IMR-90 (cell line): ENCODE results near the gene KCTD2. TPM values are rescaled to one million over a fixed set of nuclear protein-coding genes. Genes with fewer than 3 reads are reported as not detected.

Experiments used
- ATAC-seq: fragments of 200-7000 bp; cut with Tn5 transposase; 2 replicates; pipeline ENCODE4 v1.9.1; 2020; ENCODE audit warnings: low read depth, mild to moderate bottlenecking, moderate library complexity
- BruUV-seq: library from RNA; stranded (reverse); fragments of 400-500 nt; replicated peaks from 2 replicates; lab custom pipeline; 2021; lab: Mats Ljungman, UMichigan
- CTCF ChIA-PET: fragments of 300-600 bp; formaldehyde crosslinking; extraction: SDS; loops from one replicate; lab custom pipeline; 2021; ENCODE audit warnings: antibody characterized with exemption; lab: Yijun Ruan, JAX
- POLR2A ChIA-PET: fragments of 300-600 bp; sonication (Branson Sonifier 250); formaldehyde crosslinking; loops from one replicate; lab custom pipeline; 2022; ENCODE audit warnings: antibody characterized with exemption; ENCODE audit not compliant: unreplicated experiment; lab: Charles Lee
- DNase-seq: peaks from one replicate; pipeline ENCODE4 v3.0.0; 2013
- H2AFZ ChIP-seq: replicated peaks from 2 replicates; pipeline ENCODE3; 2013; ENCODE audit warnings: low read length, mild to moderate bottlenecking; ENCODE audit not compliant: poor library complexity
- H2AK5ac ChIP-seq: 2 replicates; pipeline ENCODE4 v1.6.1; 2013; ENCODE audit warnings: low read depth, low read length, inconsistent platforms
- H2AK9ac ChIP-seq: replicated peaks from 2 replicates; pipeline ENCODE3; 2013; ENCODE audit warnings: mild to moderate bottlenecking, low read depth, low read length, moderate library complexity; ENCODE audit not compliant: poor library complexity
- H2BK120ac ChIP-seq: 2 replicates; pipeline ENCODE4 v1.6.1; 2013; ENCODE audit warnings: low read depth, low read length, inconsistent platforms
- H2BK15ac ChIP-seq: 3 replicates; pipeline ENCODE4 v1.6.1; 2013; ENCODE audit warnings: low read depth, low read length, inconsistent platforms
- H2BK20ac ChIP-seq: 2 replicates; pipeline ENCODE4 v1.6.1; 2013; ENCODE audit warnings: low read depth, mild to moderate bottlenecking, inconsistent platforms, low read length, moderate library complexity
- H2BK5ac ChIP-seq: 2 replicates; pipeline ENCODE4 v1.6.1; 2013; ENCODE audit warnings: mild to moderate bottlenecking, low read depth, low read length, inconsistent platforms; ENCODE audit not compliant: poor library complexity, severe bottlenecking
- H3K14ac ChIP-seq: replicated peaks from 2 replicates; pipeline ENCODE4 v1.6.1; 2013; ENCODE audit warnings: low read depth, low read length, inconsistent platforms
- H3K18ac ChIP-seq: 2 replicates; pipeline ENCODE4 v1.6.1; 2013; ENCODE audit warnings: low read depth, low read length, control low read depth
- H3K23ac ChIP-seq: 2 replicates; pipeline ENCODE4 v1.6.1; 2013; ENCODE audit warnings: low read depth, low read length, inconsistent platforms
- H3K27ac ChIP-seq: 2 replicates; pipeline ENCODE4 v1.5.1; 2013; ENCODE audit warnings: mild to moderate bottlenecking, control low read depth, low read length; ENCODE audit not compliant: insufficient read depth
- H3K27me3 ChIP-seq: 2 replicates; pipeline ENCODE4 v1.6.1; 2013; ENCODE audit warnings: low read length; ENCODE audit not compliant: control insufficient read depth, insufficient read depth
- H3K36me3 ChIP-seq: 2 replicates; pipeline ENCODE4 v1.6.1; 2013; ENCODE audit warnings: low read length, mixed read lengths; ENCODE audit not compliant: control insufficient read depth, insufficient read depth
- H3K4ac ChIP-seq: 2 replicates; pipeline ENCODE4 v1.6.1; 2013; ENCODE audit warnings: low read depth, low read length, inconsistent platforms
- H3K4me1 ChIP-seq: 2 replicates; pipeline ENCODE4 v1.6.1; 2013; ENCODE audit warnings: low read length, mixed read lengths; ENCODE audit not compliant: control insufficient read depth, insufficient read depth
- H3K4me2 ChIP-seq: 2 replicates; pipeline ENCODE4 v1.6.1; 2013; ENCODE audit warnings: low read depth, mild to moderate bottlenecking, control low read depth, low read length, moderate library complexity
- H3K4me3 ChIP-seq: 2 replicates; pipeline ENCODE4 v1.5.1; 2013; ENCODE audit warnings: low read depth, mild to moderate bottlenecking, control low read depth, low read length, moderate library complexity; ENCODE audit not compliant: insufficient read depth
- H3K56ac ChIP-seq: 2 replicates; pipeline ENCODE4 v1.6.1; 2013; ENCODE audit warnings: low read length, inconsistent platforms; ENCODE audit not compliant: insufficient read depth; ENCODE audit errors: extremely low read depth
- H3K79me1 ChIP-seq, 2 experiments: 2 replicates each; pipeline ENCODE4 v1.6.1; 2013; ENCODE audit warnings: low read length in 2 of 2, inconsistent platforms in 1 of 2, low read depth in 1 of 2
- H3K9ac ChIP-seq: 2 replicates; pipeline ENCODE4 v1.6.1; 2013; ENCODE audit warnings: low read depth, low read length, control low read depth
- H3K9me1 ChIP-seq: 2 replicates; pipeline ENCODE4 v1.6.1; 2013; ENCODE audit warnings: low read length, inconsistent platforms; ENCODE audit not compliant: insufficient read depth
- H3K9me3 ChIP-seq: 2 replicates; pipeline ENCODE4 v1.6.1; 2013; ENCODE audit warnings: low read length; ENCODE audit not compliant: control insufficient read depth, insufficient read depth
- H4K20me1 ChIP-seq: 2 replicates; pipeline ENCODE4 v1.6.1; 2013; ENCODE audit warnings: low read length, inconsistent platforms; ENCODE audit not compliant: insufficient read depth
- H4K5ac ChIP-seq: 2 replicates; pipeline ENCODE4 v1.6.1; 2013; ENCODE audit warnings: mild to moderate bottlenecking, low read depth, low read length, control low read depth
- H4K8ac ChIP-seq, 2 experiments: 2 replicates each; pipeline ENCODE4 v1.6.1; 2013; ENCODE audit warnings: low read depth in 2 of 2, low read length in 2 of 2, control low read depth in 1 of 2, inconsistent platforms in 1 of 2
- H4K91ac ChIP-seq: 2 replicates; pipeline ENCODE4 v1.6.1; 2013; ENCODE audit warnings: low read depth, low read length, inconsistent platforms; ENCODE audit not compliant: insufficient read depth
- CHD1 ChIP-seq: IDR thresholded peaks from 2 replicates; pipeline ENCODE4 v1.6.1; 2012; ENCODE audit warnings: low read depth, low read length, improper control_type of control experiment
- FOS ChIP-seq: fragments of 150-350 bp; IDR thresholded peaks from 2 replicates; pipeline ENCODE4 v1.6.1; 2016; ENCODE audit warnings: low read depth, low read length
- MAFK ChIP-seq: IDR thresholded peaks from 2 replicates; pipeline ENCODE4 v1.6.1; 2012; ENCODE audit warnings: low read depth, low read length, improper control_type of control experiment
- MXI1 ChIP-seq: IDR thresholded peaks from 2 replicates; pipeline ENCODE4 v1.6.1; 2012; ENCODE audit warnings: low read depth, mild to moderate bottlenecking, low read length, moderate library complexity, borderline replicate concordance
- NFE2L2 ChIP-seq: fragments of 150-350 bp; IDR thresholded peaks from 2 replicates; pipeline ENCODE4 v1.6.1; 2016; ENCODE audit warnings: low read depth, mild to moderate bottlenecking, low read length
- POLR2A ChIP-seq: IDR thresholded peaks from 2 replicates; pipeline ENCODE4 v1.6.1; 2012; ENCODE audit warnings: mild to moderate bottlenecking, low read depth, low read length
- RAD21 ChIP-seq: IDR thresholded peaks from 2 replicates; pipeline ENCODE4 v1.6.1; 2012; ENCODE audit warnings: low read length, improper control_type of control experiment
- USF2 ChIP-seq: fragments of 150-350 bp; IDR thresholded peaks from 2 replicates; pipeline ENCODE4 v1.6.1; 2017; ENCODE audit warnings: mild to moderate bottlenecking, antibody characterized with exemption, low read length, low read depth
- WGBS, 2 experiments: methylation state at CpG; one replicate each; pipeline versions ENCODE4 v1.1.5 to v1.1.7; 2013; ENCODE audit warnings: missing lambda C conversion rate in 2 of 2; ENCODE audit not compliant: insufficient read length in 1 of 2; ENCODE audit errors: extremely low coverage in 2 of 2; 5-methylcytosine and 5-hydroxymethylcytosine counted together
- dilution Hi-C: fragments of 300-500 bp; cut with HindIII; formaldehyde crosslinking; loops from one replicate; pipeline ENCODE4 v1.14.3; 2018; ENCODE audit warnings: low sequenced_read_pairs; ENCODE audit not compliant: unreplicated experiment
- in situ Hi-C: fragments of 300-500 bp; cut with MboI; formaldehyde crosslinking; loops from 3 replicates; pipeline ENCODE4 v1.14.3; 2019; ENCODE audit warnings: low sequenced_read_pairs, inconsistent platforms, mixed read lengths
- intact Hi-C: fragments of 100-400 bp; cut with micrococcal nuclease; formaldehyde crosslinking; loops from 2 replicates; pipeline ENCODE4 v1.10.0; 2022
- polyA plus RNA-seq, 3 experiments: library from polyadenylated mRNA; depleted of rRNA; stranded (reverse); fragments of >200 nt; gene quantifications; 2 replicates each; pipeline ENCODE4 v1.2.3, GENCODE V29; 2012; ENCODE audit warnings: low replicate concordance in 1 of 3
- total RNA-seq: library from RNA; depleted of rRNA; stranded (reverse); fragments of >200 nt; gene quantifications from 2 replicates; pipeline ENCODE4 v1.2.3, GENCODE V29; 2012
- TF ChIP-seq, protein P1 (sequence below): conservative IDR thresholded peaks from 2 replicates; pipeline ENCODE4 v1.5.1; 2012; ENCODE audit warnings: mild to moderate bottlenecking, low read depth, low read length, improper control_type of control experiment

The KCTD2 gene
- total and polyA plus RNA-seq, 2 of the 4 experiments (the other 2 are of a cell fraction), result 9.1 to 18.4 TPM

DNA sequence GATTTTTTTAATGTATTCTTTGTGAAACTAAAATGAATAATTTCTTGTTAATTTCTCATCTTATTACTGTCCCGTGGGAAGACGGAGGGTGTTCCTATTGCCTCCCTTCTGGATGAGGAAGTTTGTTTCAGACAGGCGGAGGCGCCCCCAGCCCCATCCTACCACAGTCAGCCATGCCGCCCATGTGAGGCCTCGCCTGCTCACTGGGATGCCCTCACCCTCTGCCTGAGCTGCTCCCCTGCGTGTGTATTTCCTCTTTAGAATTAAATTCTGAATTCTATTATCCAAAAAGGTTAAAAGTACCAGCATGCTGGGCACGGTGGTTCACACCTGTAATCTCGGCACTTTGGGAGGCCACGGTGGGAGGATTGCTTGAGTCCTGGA is 14.0 kb downstream of the KCTD2 start:
- H3K18ac ChIP-seq, result no peak overlapping the region
- H2BK20ac ChIP-seq, result no peak overlapping the region
- H4K8ac ChIP-seq, result no peak overlapping the region
- no peak overlapping the region for H3K23ac ChIP-seq
- no peak overlapping the region for H2BK5ac ChIP-seq
- H3K27me3 ChIP-seq, result no peaks in the 10 kb centered on the region
- no peaks in the 10 kb centered on the region for H3K9me3 ChIP-seq
- no peak overlapping the region for H3K56ac ChIP-seq
- no peak overlapping the region for H2AK5ac ChIP-seq
- in situ Hi-C loops (loop anchor here (10.0 to 25.0 kb wide), 2 partner anchors 144 to 351 kb away; partner anchors contain the start of genes GRB2 and NUP85), intact Hi-C loops (loop anchor here (5.0 to 10.0 kb wide), 2 partner anchors 51 to 144 kb away; partner anchors contain the start of gene NUP85), dilution Hi-C loops (no loop called here)
- H3K14ac ChIP-seq, result no peak overlapping the region
- no peak overlapping the region for H4K5ac ChIP-seq
- H3K4me2 ChIP-seq, result no peak overlapping the region
- H3K4me1 ChIP-seq, result peaks cover 6% of the 10 kb centered on the region; the same call in 1 of the 2 replicates
- no peak for DNase-seq
- no peak overlapping the region for H3K27ac ChIP-seq
- H3K4ac ChIP-seq, result no peak overlapping the region
- no peak for TF ChIP-seq NFE2L2
- TF ChIP-seq MAFK, result no peak
- TF ChIP-seq CHD1, result no peak
- no peak for TF ChIP-seq RAD21
- no peak for TF ChIP-seq MXI1
- no peak for TF ChIP-seq POLR2A
- no peak for TF ChIP-seq FOS
- TF ChIP-seq, protein P1, sequence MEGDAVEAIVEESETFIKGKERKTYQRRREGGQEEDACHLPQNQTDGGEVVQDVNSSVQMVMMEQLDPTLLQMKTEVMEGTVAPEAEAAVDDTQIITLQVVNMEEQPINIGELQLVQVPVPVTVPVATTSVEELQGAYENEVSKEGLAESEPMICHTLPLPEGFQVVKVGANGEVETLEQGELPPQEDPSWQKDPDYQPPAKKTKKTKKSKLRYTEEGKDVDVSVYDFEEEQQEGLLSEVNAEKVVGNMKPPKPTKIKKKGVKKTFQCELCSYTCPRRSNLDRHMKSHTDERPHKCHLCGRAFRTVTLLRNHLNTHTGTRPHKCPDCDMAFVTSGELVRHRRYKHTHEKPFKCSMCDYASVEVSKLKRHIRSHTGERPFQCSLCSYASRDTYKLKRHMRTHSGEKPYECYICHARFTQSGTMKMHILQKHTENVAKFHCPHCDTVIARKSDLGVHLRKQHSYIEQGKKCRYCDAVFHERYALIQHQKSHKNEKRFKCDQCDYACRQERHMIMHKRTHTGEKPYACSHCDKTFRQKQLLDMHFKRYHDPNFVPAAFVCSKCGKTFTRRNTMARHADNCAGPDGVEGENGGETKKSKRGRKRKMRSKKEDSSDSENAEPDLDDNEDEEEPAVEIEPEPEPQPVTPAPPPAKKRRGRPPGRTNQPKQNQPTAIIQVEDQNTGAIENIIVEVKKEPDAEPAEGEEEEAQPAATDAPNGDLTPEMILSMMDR, result no peak
- TF ChIP-seq USF2, result no peak
- BruUV-seq, result no TSS peak
- no peak overlapping the region for H4K91ac ChIP-seq
- H2BK120ac ChIP-seq, result no peak overlapping the region
- no peak overlapping the region for H3K9ac ChIP-seq
- H3K4me3 ChIP-seq, result no peak overlapping the region
- H4K20me1 ChIP-seq, result no peaks in the 10 kb centered on the region
- ATAC-seq, result no peak
- no peak overlapping the region for H2BK15ac ChIP-seq
- H3K36me3 ChIP-seq, result peaks cover 50% of the 10 kb centered on the region
- H2AFZ ChIP-seq, result no peak overlapping the region
- H2AK9ac ChIP-seq, result no peak overlapping the region
- H3K9me1 ChIP-seq, result 0 out of 2 replicates have a peak, but pooled peaks cover 3% of the 10 kb centered on the region
- WGBS, 2 experiments, result 100% methylated on average over 3 of the region's 10 CpGs; no CpG with 5 or more reads in 1 of the 2 experiments
- H3K79me1 ChIP-seq, result peaks cover 3 to 5% of the 10 kb centered on the region in 2 experiments; a peak in 3 of 4 replicates
- ChIA-PET POLR2A (no interaction called here), CTCF (interaction anchor here (0.8 to 2.3 kb wide), 3 partner anchors 47 to 141 kb away, joined by 3 to 13 read pairs (median 4); no protein-coding TSS in a partner anchor)
